ENCODE measurements around the gene PPIF.

Gene PPIF

DNA sequence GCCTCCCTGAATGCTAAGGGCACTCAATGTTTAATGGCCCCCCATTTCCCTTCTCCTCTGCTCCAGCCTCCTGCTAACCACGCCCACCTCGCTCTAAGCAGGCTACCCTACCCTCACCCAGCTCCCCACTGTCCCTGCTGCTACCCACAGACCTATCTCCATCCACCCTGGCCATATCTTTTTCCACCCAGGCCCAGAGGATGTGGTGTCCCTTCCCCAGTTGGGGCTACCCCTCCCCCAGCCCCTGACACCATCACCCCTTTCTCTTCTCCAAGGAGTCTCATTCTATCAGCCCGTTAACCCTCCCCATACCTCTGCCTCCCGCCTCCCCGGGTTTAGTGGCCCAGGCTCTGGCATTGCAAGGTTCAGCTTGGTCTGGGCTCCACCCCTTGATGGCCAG is 28.9 kb upstream of the PPIF start:
- Histone ChIP-seq H4K20me1 (ENCODE audit: insufficient read depth, low read length) (no peaks in the 10 kb centered on the region), H3K27ac (ENCODE audit: low read length) (no peak overlapping the region), H2AFZ (ENCODE audit: low read depth, low read length) (no peak overlapping the region), H3K9me3 (ENCODE audit: insufficient read depth, low read length) (no peaks in the 10 kb centered on the region), H3K36me3 (replicated peaks; ENCODE audit: low read depth, low read length) (no peaks in the 10 kb centered on the region), H3K27me3 (ENCODE audit: low read depth, low read length) (no peaks in the 10 kb centered on the region), H3K4me1 (ENCODE audit: low read length) (peaks cover 23% of the 10 kb centered on the region), H3K4me2 (ENCODE audit: low read length) (no peak overlapping the region), H3K4me3 (ENCODE audit: low read length) (no peak overlapping the region), H3K9ac (ENCODE audit: low read length) (no peak overlapping the region), H3K79me2 (ENCODE audit: low read length) (no peaks in the 10 kb centered on the region)
- TF ChIP-seq EZH2phosphoT487 (IDR thresholded peaks at IDR 0.05; ENCODE audit: low read depth) (no peak), CTCF (IDR thresholded peaks at IDR 0.05; ENCODE audit: low read depth, low read length) (no peak)

- Histone ChIP-seq H3K4me2 (ENCODE audit: low read length) (no peak overlapping the region), H3K4me3 (ENCODE audit: low read length) (no peak overlapping the region), H4K20me1 (ENCODE audit: insufficient read depth, low read length) (no peaks in the 10 kb centered on the region), H3K9ac (ENCODE audit: low read length) (no peak overlapping the region), H3K4me1 (ENCODE audit: low read length) (peaks cover 23% of the 10 kb centered on the region), H3K79me2 (ENCODE audit: low read length) (no peaks in the 10 kb centered on the region), H2AFZ (ENCODE audit: low read depth, low read length) (no peak overlapping the region), H3K27ac (ENCODE audit: low read length) (no peak overlapping the region), H3K9me3 (ENCODE audit: insufficient read depth, low read length) (no peaks in the 10 kb centered on the region), H3K27me3 (ENCODE audit: low read depth, low read length) (no peaks in the 10 kb centered on the region), H3K36me3 (replicated peaks; ENCODE audit: low read depth, low read length) (no peaks in the 10 kb centered on the region)
- TF ChIP-seq EZH2phosphoT487 (IDR thresholded peaks at IDR 0.05; ENCODE audit: low read depth) (no peak), CTCF (IDR thresholded peaks at IDR 0.05; ENCODE audit: low read depth, low read length) (no peak)
Measured at GRCh38 chr10:79319115-79319771, 28.0 kb upstream of the PPIF start.

GRCh38 chr10:79320316-79320715 is 27.0 kb upstream of the PPIF start:
- no peaks in the 10 kb centered on the region for H4K20me1 ChIP-seq (ENCODE audit: insufficient read depth, low read length)
- peaks cover 23% of the 10 kb centered on the region for H3K4me1 ChIP-seq (ENCODE audit: low read length)
- no peaks in the 10 kb centered on the region for H3K79me2 ChIP-seq (ENCODE audit: low read length)
- TF ChIP-seq EZH2phosphoT487 (IDR thresholded peaks at IDR 0.05; ENCODE audit: low read depth) (no peak), CTCF (IDR thresholded peaks at IDR 0.05; ENCODE audit: low read depth, low read length) (no peak)
- no peaks in the 10 kb centered on the region for H3K9me3 ChIP-seq (ENCODE audit: insufficient read depth, low read length)
- H3K4me2 ChIP-seq (ENCODE audit: low read length), result no peak overlapping the region
- no peak overlapping the region for H3K4me3 ChIP-seq (ENCODE audit: low read length)
- H3K9ac ChIP-seq (ENCODE audit: low read length), result no peak overlapping the region
- H2AFZ ChIP-seq (ENCODE audit: low read depth, low read length), result no peak overlapping the region
- H3K36me3 ChIP-seq (replicated peaks; ENCODE audit: low read depth, low read length), result no peaks in the 10 kb centered on the region
- H3K27ac ChIP-seq (ENCODE audit: low read length), result no peak overlapping the region
- no peaks in the 10 kb centered on the region for H3K27me3 ChIP-seq (ENCODE audit: low read depth, low read length)

DNA sequence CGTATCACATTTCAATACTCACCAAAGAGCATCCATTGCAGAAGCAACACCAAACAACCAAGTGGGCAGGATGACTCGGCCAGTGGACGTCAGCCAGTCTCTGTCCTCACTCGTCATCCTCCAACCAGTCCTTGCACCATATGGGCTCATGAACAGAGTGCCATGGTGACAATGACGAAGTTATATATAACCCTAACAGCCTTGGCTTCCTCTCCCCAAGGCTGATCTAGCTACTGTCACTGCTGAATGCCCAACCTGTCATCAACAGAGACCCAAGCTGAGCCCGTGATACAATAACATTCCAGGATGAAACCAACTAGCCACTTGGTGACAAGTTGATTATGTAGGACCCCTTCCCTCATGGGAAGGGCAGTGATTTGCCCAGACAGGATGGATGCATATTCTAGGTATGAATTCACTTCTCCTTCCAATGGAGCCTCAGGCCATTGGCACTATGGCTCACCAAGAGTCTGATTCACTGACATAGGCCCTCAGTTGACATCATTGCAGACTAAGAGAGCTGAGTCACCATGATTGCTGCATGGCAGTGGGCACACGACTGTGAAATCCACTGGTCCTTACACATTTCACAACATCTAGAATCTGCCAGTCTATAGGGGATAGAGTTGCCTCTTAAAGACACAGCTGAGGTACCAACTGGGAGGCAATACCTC is 26.3 kb upstream of the PPIF start:
- no peaks in the 10 kb centered on the region for H3K79me2 ChIP-seq (ENCODE audit: low read length)
- H4K20me1 ChIP-seq (ENCODE audit: insufficient read depth, low read length), result no peaks in the 10 kb centered on the region
- no peak overlapping the region for H3K9ac ChIP-seq (ENCODE audit: low read length)
- no peak for TF ChIP-seq CTCF (IDR thresholded peaks at IDR 0.05; ENCODE audit: low read depth, low read length)
- no peak for TF ChIP-seq EZH2phosphoT487 (IDR thresholded peaks at IDR 0.05; ENCODE audit: low read depth)
- no peaks in the 10 kb centered on the region for H3K27me3 ChIP-seq (ENCODE audit: low read depth, low read length)
- no peaks in the 10 kb centered on the region for H3K9me3 ChIP-seq (ENCODE audit: insufficient read depth, low read length)
- no peaks in the 10 kb centered on the region for H3K36me3 ChIP-seq (replicated peaks; ENCODE audit: low read depth, low read length)
- H2AFZ ChIP-seq (ENCODE audit: low read depth, low read length), result no peak overlapping the region
- peaks cover 23% of the 10 kb centered on the region for H3K4me1 ChIP-seq (ENCODE audit: low read length)
- no peak overlapping the region for H3K27ac ChIP-seq (ENCODE audit: low read length)
- H3K4me2 ChIP-seq (ENCODE audit: low read length), result no peak overlapping the region
- no peak overlapping the region for H3K4me3 ChIP-seq (ENCODE audit: low read length)

All from OCI-LY3 (cell line).